Raji (cell line): ENCODE results near the gene IKBKE.

ENCODE experiments used
- POLR2A ChIP-seq: IDR thresholded peaks from 2 replicates; pipeline ENCODE4 v1.6.1; 2011; ENCODE audit warnings: low read depth, low read length, control low read depth; ENCODE audit not compliant: insufficient read depth

IKBKE gene

DNA sequence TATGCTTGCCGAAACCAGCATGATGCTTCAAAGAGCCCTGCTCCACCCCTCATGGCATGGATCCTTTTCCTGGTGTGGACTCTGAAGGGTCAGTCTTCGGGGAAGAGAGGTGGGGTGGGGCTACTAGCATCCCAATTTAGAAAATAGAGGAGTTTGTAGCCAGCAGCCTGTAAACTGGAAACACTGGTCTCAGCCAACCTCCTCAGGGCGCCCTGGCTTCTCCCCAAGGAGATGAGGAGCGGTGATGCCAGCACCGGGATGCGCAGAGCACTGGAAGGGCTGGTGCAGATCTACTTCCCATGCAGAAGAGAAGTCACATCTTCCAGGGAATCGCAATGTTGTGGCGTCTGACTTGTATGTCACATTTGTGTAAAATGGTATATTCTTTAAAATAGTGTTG, 6.4 kb upstream of the IKBKE start:
- no peak for TF ChIP-seq POLR2A

DNA sequence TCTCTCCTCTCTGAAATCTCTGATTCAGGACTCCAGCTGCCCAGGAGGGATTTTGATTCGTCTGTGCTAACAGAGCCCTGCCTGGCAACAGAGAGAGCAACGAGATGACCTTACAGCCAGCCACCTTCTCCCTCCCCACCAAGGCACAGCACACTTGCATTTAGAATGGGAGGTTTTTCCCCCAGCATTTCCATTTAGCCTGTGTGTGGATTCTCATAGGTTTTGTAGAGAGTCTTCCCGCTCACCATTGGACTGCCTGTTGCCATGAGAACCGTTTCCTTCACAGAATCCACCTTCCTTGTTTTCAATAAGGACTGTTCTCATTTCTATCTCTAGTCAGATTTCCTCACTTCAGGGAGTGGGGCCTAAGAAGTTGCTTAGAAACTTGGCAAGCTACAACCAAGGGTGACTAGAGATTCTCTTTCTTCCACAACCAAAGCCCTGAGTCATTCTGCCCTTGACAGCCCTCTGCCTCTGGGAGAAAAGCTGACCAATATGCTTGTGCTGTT, 5.8 kb upstream of the IKBKE start:
- no peak for TF ChIP-seq POLR2A

DNA sequence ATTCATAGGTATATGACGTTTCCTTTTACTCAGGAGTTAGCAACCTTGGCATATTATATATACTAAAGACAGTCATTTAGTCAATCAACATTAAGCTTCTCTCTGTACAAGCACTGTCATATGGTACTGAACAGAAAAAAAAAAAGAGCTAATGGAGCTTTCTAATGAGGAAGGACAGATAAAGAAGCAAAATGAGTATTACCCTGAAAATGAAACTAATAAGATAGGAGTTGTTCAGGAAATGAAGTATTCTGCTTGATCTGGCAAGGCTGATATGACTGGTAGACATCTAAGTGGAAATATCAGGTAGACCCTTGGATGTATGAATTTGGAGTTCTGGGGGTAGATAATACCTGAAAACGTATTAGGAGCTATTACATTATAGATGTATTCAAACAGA, 4.3 kb upstream of the IKBKE start:
- TF ChIP-seq POLR2A, result no peak

DNA sequence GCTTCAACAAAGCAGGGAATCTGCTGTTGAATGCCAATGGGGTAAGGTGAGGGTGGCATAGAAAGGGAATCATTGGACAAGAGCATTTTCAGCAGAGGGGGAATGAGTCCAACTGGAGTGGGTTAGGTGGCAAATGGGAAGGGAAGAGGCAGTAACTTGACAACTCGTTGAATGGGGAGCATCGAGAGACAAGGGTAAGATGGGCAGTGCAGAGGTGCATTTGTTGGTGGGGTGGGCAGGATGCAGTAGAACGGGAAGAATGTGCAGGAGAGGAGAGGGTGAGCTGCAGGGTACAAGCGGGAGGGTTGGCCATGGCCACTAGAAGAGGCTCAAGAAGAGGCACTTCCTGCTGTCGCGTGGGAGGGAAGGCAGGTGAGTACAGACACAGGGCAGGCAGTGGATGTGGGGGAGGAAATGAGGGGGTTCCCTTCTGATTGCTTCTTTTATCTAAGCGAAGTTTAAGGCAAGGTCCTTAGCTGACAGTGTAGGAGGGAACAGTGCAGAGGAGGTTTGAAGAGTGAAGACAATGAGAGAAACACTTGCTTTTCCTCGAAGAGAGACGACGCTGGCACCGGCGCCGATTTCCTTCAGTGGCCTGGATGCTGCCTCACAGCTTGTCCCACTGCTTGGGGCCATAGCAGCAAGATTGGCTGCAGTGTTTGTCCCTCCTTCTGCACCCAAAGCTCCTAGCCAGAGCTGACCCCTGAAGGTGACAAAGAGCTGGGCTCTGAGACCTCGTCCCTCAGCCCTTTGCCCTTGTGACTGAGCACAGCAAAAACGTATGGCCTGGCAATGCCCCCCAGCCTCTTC, 3.2 kb upstream of the IKBKE start:
- no peak for TF ChIP-seq POLR2A

GRCh38 chr1:206467915-206468314, 2.4 kb upstream of the IKBKE start:
- TF ChIP-seq POLR2A, result no peak

GRCh38 chr1:206468571-206468970, 1.7 kb upstream of the IKBKE start:
- no peak for TF ChIP-seq POLR2A

GRCh38 chr1:206469411-206469932, 804 bp upstream of the IKBKE start:
- 0 out of 2 replicates have a peak, but pooled peaks have one; percentile 19 for TF ChIP-seq POLR2A

DNA sequence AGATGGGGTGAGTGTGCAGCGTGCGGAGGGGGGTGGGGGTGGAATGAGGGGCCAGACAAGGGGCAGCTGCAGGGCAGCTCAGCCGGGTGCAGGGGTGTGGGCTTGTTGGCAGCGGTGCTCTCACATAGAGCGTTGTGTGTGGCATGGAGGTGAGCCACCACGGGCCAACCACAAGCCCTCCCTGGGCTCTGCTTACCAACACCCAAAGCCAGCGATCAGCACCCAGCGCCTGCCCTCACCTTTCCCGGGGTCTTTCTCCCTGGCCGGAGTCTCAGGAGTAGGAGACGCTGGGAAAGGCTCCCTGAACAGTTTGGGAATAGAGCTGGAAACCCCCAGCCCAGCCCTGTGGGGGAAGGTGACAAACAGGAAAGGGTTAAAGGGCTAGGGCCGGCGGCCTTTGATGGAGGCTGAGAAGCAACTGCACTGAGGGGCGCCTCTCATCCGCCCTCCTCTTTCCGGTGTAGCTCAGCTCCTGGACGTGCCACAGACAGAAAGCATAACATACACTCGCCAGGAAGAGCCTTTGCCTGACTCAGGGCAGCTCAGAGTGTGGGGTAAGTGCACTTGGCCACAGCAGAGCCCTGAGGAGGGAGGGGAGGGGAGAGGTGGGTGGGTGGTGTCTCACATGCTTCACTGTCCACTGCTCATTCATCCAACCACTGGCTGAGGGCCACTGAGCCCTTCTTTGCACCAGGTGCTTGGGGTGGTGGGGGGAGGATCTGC, 577 bp downstream of the IKBKE start:
- peak; percentile 77 for TF ChIP-seq POLR2A

GRCh38 chr1:206471415-206471801, 1.1 kb downstream of the IKBKE start:
- TF ChIP-seq POLR2A, result peak; percentile 13

- no peak for TF ChIP-seq POLR2A
These were observed 1.7 kb downstream of the IKBKE start for GRCh38 chr1:206472024-206472423.

- no peak for TF ChIP-seq POLR2A
These were observed 2.2 kb downstream of the IKBKE start for GRCh38 chr1:206472454-206472853.

DNA sequence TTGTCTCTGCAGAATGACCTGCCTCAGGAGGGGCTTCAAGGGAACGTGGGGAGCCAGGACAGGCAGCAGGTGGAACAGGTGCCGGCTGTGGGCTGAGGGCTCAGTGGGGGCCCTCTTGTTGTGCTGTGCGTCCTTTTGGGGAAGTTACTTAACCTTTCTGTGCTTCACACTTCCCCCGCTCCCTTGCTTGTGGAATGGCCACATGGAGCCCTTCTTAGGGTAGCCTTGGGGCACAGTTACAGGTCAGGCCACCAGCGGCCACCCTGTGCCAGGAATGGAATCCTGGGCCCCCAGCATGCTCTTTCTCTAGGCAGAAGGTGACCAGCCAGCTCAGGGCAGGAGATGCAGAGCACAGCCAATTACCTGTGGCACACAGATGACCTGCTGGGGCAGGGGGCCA, 2.6 kb downstream of the IKBKE start:
- no peak for TF ChIP-seq POLR2A

- TF ChIP-seq POLR2A, result no peak
These were observed 5.8 kb downstream of the IKBKE start for GRCh38 chr1:206476058-206476457.

- no peak for TF ChIP-seq POLR2A
These were observed 6.3 kb downstream of the IKBKE start for GRCh38 chr1:206476591-206476990.

GRCh38 chr1:206477110-206477509, 6.8 kb downstream of the IKBKE start:
- TF ChIP-seq POLR2A, result no peak

DNA sequence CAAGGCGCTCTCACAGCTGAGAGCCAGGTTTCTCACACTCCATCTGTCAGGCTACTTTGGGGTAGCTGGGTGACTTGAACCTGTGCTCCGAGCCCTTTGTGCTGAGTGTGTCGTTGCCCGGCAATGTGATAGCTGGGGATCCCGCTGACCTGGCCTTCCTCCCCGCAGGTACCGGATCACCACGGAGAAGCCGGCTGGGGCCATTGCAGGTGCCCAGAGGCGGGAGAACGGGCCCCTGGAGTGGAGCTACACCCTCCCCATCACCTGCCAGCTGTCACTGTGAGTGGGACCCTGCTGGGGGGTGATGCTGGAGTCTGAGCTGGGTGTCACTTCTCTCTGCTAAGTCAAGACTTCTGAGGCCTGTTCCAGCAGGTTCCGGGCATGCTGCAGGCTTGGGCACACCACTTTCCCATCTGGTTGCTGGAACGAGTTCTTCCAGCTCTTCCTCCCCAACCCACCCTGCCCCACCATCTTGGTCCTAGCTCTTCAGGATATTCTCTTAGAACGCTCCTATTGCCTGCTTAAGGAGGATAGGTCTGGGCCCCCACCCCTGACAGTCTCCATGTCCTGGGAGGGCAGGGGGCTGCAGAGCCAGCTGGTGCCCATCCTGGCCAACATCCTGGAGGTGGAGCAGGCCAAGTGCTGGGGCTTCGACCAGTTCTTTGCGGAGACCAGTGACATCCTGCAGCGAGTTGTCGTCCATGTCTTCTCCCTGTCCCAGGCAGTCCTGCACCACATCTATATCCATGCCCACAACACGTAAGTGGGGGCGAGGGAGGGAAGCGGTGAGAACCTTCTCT, 7.5 kb downstream of the IKBKE start:
- TF ChIP-seq POLR2A, result no peak

- no peak for TF ChIP-seq POLR2A
These were observed 8.5 kb downstream of the IKBKE start for GRCh38 chr1:206478746-206479145.
